Bone marrow (tissue), 2 donors: ENCODE data around the gene OR6K6.

Experiments used
- DNase-seq, 2 donors: peaks; one replicate each; lab custom pipeline; 2025; lab: John Stamatoyannopoulos, UW

OR6K6 gene

GRCh38 chr1:158801396-158801795, 46.9 kb downstream of the OR6K6 start:
- DNase-seq, result no peak

GRCh38 chr1:158803678-158804077, 49.2 kb downstream of the OR6K6 start:
- DNase-seq, result no peak
